K562 (cell line): ENCODE measurements around the gene ANO1. TPM values are rescaled to one million over a fixed set of nuclear protein-coding genes. Genes with fewer than 3 reads are reported as not detected.

Source experiments
- ATAC-seq: fragments of 200-7000 bp; cut with Tn5 transposase; 3 replicates; pipeline ENCODE4 v1.9.1; 2020; ENCODE audit warnings: moderate library complexity
- BruUV-seq: library from RNA; stranded (reverse); fragments of 400-500 nt; replicated peaks from 2 replicates; lab custom pipeline; 2021; lab: Mats Ljungman, UMichigan
- CTCF ChIA-PET: fragments of 300-600 bp; formaldehyde crosslinking; extraction: SDS; loops from one replicate; lab custom pipeline; 2021; ENCODE audit warnings: low intra/inter-chr PET ratio; lab: Yijun Ruan, JAX
- POLR2A ChIA-PET: fragments of 300-600, 350-650 bp; sonication (Branson Sonifier 250); formaldehyde crosslinking; extraction: SDS; loops from one replicate; lab custom pipeline; 2021; ENCODE audit warnings: antibody characterized with exemption, inconsistent platforms; lab: Yijun Ruan, JAX
- DNase-seq, 4 experiments: peaks; one replicate each; pipeline versions ENCODE4 v3.0.0 to v3.0.0-alpha.2; 2011 to 2018; ENCODE audit warnings: low spot score in 3 of 4, mixed read lengths in 3 of 4; ENCODE audit errors: extremely low read depth in 1 of 4
- FAIRE-seq: peaks from 2 replicates; lab custom pipeline; 2011; peaks lifted over from hg19 to GRCh38; lab: Jason Lieb, UNC
- H2AFZ ChIP-seq: 2 replicates; pipeline ENCODE4 v1.6.0; 2011; ENCODE audit warnings: low read depth, low read length, control low read depth, inconsistent platforms
- H3K27ac ChIP-seq: fragments of 200-600 bp; 3 replicates; pipeline ENCODE4 v1.8.0; 2011; ENCODE audit warnings: low read depth, mild to moderate bottlenecking, control low read depth, inconsistent platforms, low read length, moderate library complexity, mixed read lengths; ENCODE audit errors: extremely low read depth
- H3K27me3 ChIP-seq, 2 experiments: fragments of 300-600 bp in 1 of 2; 2 replicates in 1 of 2; 3 replicates in 1 of 2; pipeline versions ENCODE4 v1.6.0 to v1.8.0; 2011; ENCODE audit warnings: inconsistent platforms in 2 of 2, low read length in 2 of 2, mild to moderate bottlenecking in 1 of 2, mixed read lengths in 1 of 2, moderate library complexity in 1 of 2; ENCODE audit not compliant: control insufficient read depth in 2 of 2, insufficient read depth in 2 of 2
- H3K36me3 ChIP-seq: fragments of 300-600 bp; 3 replicates; pipeline ENCODE4 v1.8.0; 2011; ENCODE audit warnings: mild to moderate bottlenecking, low read length, inconsistent platforms; ENCODE audit not compliant: control insufficient read depth, insufficient read depth
- H3K4me1 ChIP-seq, 2 experiments: fragments of 200-600 bp in 1 of 2; replicated peaks in 1 of 2; 2 replicates in 1 of 2; 3 replicates in 1 of 2; pipeline versions ENCODE4 v1.5.1 to v1.8.0; 2011; ENCODE audit warnings: inconsistent platforms in 2 of 2, low read length in 2 of 2, mild to moderate bottlenecking in 1 of 2, mixed read lengths in 1 of 2, moderate library complexity in 1 of 2; ENCODE audit not compliant: control insufficient read depth in 2 of 2, insufficient read depth in 2 of 2
- H3K4me2 ChIP-seq: 2 replicates; pipeline ENCODE4 v1.6.1; 2011; ENCODE audit warnings: low read length, control low read depth, inconsistent platforms, mixed read lengths; ENCODE audit not compliant: insufficient read depth
- H3K4me3 ChIP-seq: fragments of 200-600 bp; sonication (generic), shearing (Covaris generic); 2 replicates; pipeline ENCODE4 v1.5.1; 2016; ENCODE audit warnings: control low read depth, inconsistent platforms
- H3K79me2 ChIP-seq: fragments of 200-600 bp; 3 replicates; pipeline ENCODE4 v1.8.0; 2011; ENCODE audit warnings: low read length, inconsistent platforms; ENCODE audit not compliant: control insufficient read depth, insufficient read depth
- H3K9ac ChIP-seq, 2 experiments: 2 replicates each; pipeline versions ENCODE4 v1.6.0 to v1.6.1; 2011; ENCODE audit warnings: low read depth in 2 of 2, low read length in 2 of 2, control low read depth in 1 of 2, inconsistent platforms in 1 of 2, mild to moderate bottlenecking in 1 of 2, mixed read lengths in 1 of 2; ENCODE audit not compliant: insufficient read depth in 1 of 2
- H3K9me1 ChIP-seq: one replicate; pipeline ENCODE4 v1.6.0; 2011; ENCODE audit warnings: inconsistent platforms, mild to moderate bottlenecking, low read length, moderate library complexity; ENCODE audit not compliant: control insufficient read depth, insufficient read depth
- H3K9me3 ChIP-seq: replicated peaks from 2 replicates; pipeline ENCODE4 v1.5.1; 2011; ENCODE audit warnings: low read depth, low read length, inconsistent platforms; ENCODE audit not compliant: control insufficient read depth, insufficient read depth
- H4K20me1 ChIP-seq: replicated peaks from 2 replicates; pipeline ENCODE4 v1.6.1; 2011; ENCODE audit warnings: low read length, inconsistent platforms, mixed read lengths; ENCODE audit not compliant: control insufficient read depth, insufficient read depth
- CHD1 ChIP-seq: fragments of 200-600 bp; sonication (generic); IDR thresholded peaks from one replicate; pipeline ENCODE4 v1.6.1; 2012; ENCODE audit warnings: mild to moderate bottlenecking, moderate library complexity, low read length, inconsistent platforms
- JUN ChIP-seq, 2 experiments: sonication (generic) in 1 of 2; formaldehyde crosslinking in 1 of 2; IDR thresholded peaks; 2 replicates each; pipeline versions ENCODE4 v1.6.1 to v1.8.0; 2012 to 2022; ENCODE audit warnings: borderline replicate concordance in 2 of 2, mild to moderate bottlenecking in 2 of 2, improper control_type of control experiment in 1 of 2, low read depth in 1 of 2, low read length in 1 of 2, missing genetic modification reagents in 1 of 2
- MAFG ChIP-seq: fragments of 450-650 bp; conservative IDR thresholded peaks from 2 replicates; pipeline ENCODE4 v1.6.1; 2016; ENCODE audit warnings: missing genetic modification characterization, missing compliant biosample characterization
- RAD51 ChIP-seq: fragments of 450-650 bp; IDR thresholded peaks from 2 replicates; pipeline ENCODE4 v1.7.1; 2016; ENCODE audit warnings: low read depth, mild to moderate bottlenecking, borderline replicate concordance
- TRIM24 ChIP-seq, 2 experiments: fragments of 450-650 bp; IDR thresholded peaks; 2 replicates each; pipeline ENCODE4 v1.6.1; 2016
- ZNF232 ChIP-seq: sonication (generic); formaldehyde crosslinking; IDR thresholded peaks from 2 replicates; pipeline ENCODE4 v1.8.0; 2022; ENCODE audit warnings: mild to moderate bottlenecking, missing genetic modification reagents
- ZNF354B ChIP-seq: fragments of 250-450 bp; sonication (Bioruptor Pico); IDR thresholded peaks from 2 replicates; pipeline ENCODE4 v1.4.0; 2020
- WGBS: fragments of 100-300 bp; shearing (Covaris generic); methylation state at CpG from one replicate; pipeline ENCODE4 v1.1.6; 2016; ENCODE audit warnings: low coverage, mixed read lengths; ENCODE audit not compliant: insufficient coverage; ENCODE audit errors: missing lambda C conversion rate; 5-methylcytosine and 5-hydroxymethylcytosine counted together
- in situ Hi-C: fragments of 300-500 bp; cut with MboI; formaldehyde crosslinking; loops from 4 replicates; pipeline ENCODE4 v1.15.0; 2018; ENCODE audit warnings: inconsistent platforms, mixed read lengths
- intact Hi-C: fragments of 100-400 bp; cut with micrococcal nuclease; formaldehyde crosslinking; loops from 2 replicates; pipeline ENCODE4 v1.14.2; 2022
- polyA plus RNA-seq, 8 experiments: library from polyadenylated mRNA; depleted of rRNA in 4 of 8; stranded (reverse) in 5 of 8; unstranded in 3 of 8; fragments of >200 nt; fragmentation: Nextera tagmentation in 2 of 8; fragmentation: Illumina TruSeq in 1 of 8; extraction: Ambion mirVana in 2 of 8; extraction: Trizol in 1 of 8; gene quantifications; 2 replicates each; pipeline versions ENCODE4 v1.2.1 to v1.2.3, GENCODE V29; 2011 to 2014; ENCODE audit warnings: inconsistent platforms in 1 of 8, missing spikeins in 1 of 8
- total RNA-seq, 7 experiments: library from RNA; depleted of rRNA in 6 of 7; stranded (reverse); fragments of >200 nt in 6 of 7; fragmentation: Illumina TruSeq in 2 of 7; extraction: Trizol in 2 of 7; gene quantifications; 2 replicates each; pipeline versions ENCODE4 v1.2.1 to v1.2.3, GENCODE V29; 2011 to 2021; ENCODE audit warnings: low replicate concordance in 1 of 7
- TF ChIP-seq, protein P1 (sequence below): fragments of 250-450 bp; sonication (Bioruptor Pico); IDR thresholded peaks from 2 replicates; pipeline ENCODE4 v1.6.1; 2021; ENCODE audit warnings: mild to moderate bottlenecking
- TF ChIP-seq, protein P2 (sequence below): fragments of 250-450 bp; sonication (Bioruptor Pico); IDR thresholded peaks from 2 replicates; pipeline ENCODE4 v1.5.0; 2021; ENCODE audit warnings: mild to moderate bottlenecking, moderate library complexity
- TF ChIP-seq, protein P3 (sequence below), 2 experiments: fragments of 450-650 bp; formaldehyde crosslinking in 1 of 2; IDR thresholded peaks; 2 replicates each; pipeline versions ENCODE4 v1.4.0 to v1.6.1; 2014 to 2020; ENCODE audit warnings: mild to moderate bottlenecking in 2 of 2, borderline replicate concordance in 1 of 2, low read depth in 1 of 2

The ANO1 gene
- total and polyA plus RNA-seq, 9 of the 15 experiments (the other 6 are each of a cell fraction or from before 2014, with no cell fraction given), result not detected

DNA sequence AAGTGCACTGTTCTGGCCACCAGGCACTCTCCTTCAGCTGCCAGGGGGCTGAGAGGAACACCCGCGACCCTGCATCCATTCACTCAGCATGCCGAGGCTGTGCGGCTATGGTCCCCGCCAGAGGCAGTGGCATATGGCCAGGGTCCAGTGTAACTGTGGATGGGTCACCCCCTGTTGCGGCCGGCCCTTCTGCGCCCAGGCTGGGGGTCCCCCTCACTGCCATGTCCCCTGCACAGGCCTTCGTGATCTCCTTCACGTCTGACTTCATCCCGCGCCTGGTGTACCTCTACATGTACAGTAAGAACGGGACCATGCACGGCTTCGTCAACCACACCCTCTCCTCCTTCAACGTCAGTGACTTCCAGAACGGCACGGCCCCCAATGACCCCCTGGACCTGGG lies 104.1 kb downstream of the ANO1 start:
- Histone ChIP-seq H4K20me1 (peaks cover 9% of the 10 kb centered on the region; the same call in 1 of the 2 replicates), H2AFZ (no peak overlapping the region), H3K9me3 (no peaks in the 10 kb centered on the region), H3K79me2 (no peaks in the 10 kb centered on the region), H3K4me3 (no peak overlapping the region), H3K27me3 (peaks cover 38 to 87% of the 10 kb centered on the region in 2 experiments; a peak in 4 of 5 replicates), H3K9ac (peak overlapping the region in 1 of 2 experiments; percentile 35; a peak in 1 of 4 replicates), H3K36me3 (no peaks in the 10 kb centered on the region), H3K27ac (no peak overlapping the region), H3K9me1 (no peaks in the 10 kb centered on the region), H3K4me1 (peaks cover 0 to 12% of the 10 kb centered on the region in 2 experiments; a peak in 2 of 5 replicates), H3K4me2 (no peak overlapping the region)
- in situ Hi-C loops (loop anchor here (5.0 to 10.0 kb wide), 2 partner anchors 90 to 467 kb away; no protein-coding TSS in a partner anchor), intact Hi-C loops (no loop called here)
- 0% methylated on average over 16 of the region's 18 CpGs for WGBS
- POLR2A ChIA-PET, result interaction anchor here (0.8 kb wide), 1 partner anchor 259 kb away, joined by 5 read pairs; no protein-coding TSS in a partner anchor
- BruUV-seq, result no TSS peak
- ATAC-seq, result no peak
- no peak for FAIRE-seq
- CTCF ChIA-PET, result no interaction called here
- DNase-seq, result no peak
- TF ChIP-seq JUN (IDR thresholded peaks at IDR 0.05; ENCODE audit: borderline replicate concordance, low read depth, low read length), result no peak
- no peak for TF ChIP-seq JUN (CRISPR knock-in tag; IDR thresholded peaks at IDR 0.05; ENCODE audit: borderline replicate concordance)
- no peak for TF ChIP-seq ZNF232 (CRISPR knock-in tag)
- no peak for TF ChIP-seq CHD1
- TF ChIP-seq, protein P1, sequence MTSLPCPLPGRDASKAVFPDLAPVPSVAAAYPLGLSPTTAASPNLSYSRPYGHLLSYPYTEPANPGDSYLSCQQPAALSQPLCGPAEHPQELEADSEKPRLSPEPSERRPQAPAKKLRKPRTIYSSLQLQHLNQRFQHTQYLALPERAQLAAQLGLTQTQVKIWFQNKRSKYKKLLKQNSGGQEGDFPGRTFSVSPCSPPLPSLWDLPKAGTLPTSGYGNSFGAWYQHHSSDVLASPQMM (CRISPR knock-in tag), result no peak
- no peak for TF ChIP-seq MAFG (tag)
- no peak for TF ChIP-seq ZNF354B (CRISPR knock-in tag)
- TF ChIP-seq, protein P2, sequence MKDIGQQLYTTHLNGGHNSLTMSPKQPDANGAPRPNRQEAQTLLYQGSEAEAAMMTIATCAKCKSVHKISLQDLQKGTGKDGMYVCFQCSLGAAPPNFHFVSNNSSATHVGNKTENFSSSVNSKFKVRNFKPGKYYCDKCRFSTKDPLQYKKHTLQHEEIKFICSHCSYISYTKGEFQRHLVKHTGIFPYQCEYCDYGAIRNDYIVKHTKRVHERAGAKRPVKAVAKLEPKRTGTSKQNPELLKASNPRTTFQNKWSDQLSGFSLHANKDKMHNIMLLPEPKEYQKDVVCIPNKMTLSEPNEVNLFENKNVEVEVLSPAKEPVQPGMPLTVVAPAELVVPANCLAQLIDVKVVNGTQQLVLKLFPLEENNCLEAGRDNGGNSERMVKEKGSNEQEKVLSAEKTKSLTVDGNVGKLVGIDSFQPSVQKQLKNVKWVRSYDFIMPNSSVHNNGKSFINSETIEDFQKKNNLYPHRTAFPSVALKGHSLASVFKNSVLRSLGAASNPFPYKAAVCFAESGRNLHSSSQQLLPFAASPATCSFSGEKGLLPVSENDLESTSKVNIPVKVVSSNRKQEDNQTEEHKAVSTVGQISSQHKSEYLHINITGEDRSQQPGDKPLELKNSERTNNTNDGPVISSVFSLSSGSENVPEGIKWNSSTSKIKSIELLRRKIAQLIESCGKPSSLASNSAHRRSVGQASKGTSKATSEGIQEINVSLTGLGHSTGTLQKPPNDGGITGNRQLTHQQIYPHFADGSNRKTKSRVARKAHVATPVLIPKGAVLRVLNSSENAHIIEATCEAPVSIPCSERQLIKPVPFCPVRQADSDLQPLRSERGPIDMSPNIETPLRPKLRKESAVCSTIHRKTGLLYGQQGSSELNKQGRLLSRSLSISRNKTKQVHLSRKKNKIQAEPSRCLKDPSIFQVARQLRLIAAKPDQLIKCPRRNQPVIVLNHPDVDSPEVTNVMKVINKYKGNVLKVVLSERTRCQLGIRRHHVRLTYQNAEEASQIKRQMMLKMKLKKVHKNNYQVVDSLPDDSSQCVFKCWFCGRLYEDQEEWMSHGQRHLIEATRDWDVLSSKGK, result no peak
- no peak for TF ChIP-seq RAD51
- TF ChIP-seq TRIM24 (IDR thresholded peaks at IDR 0.05), result no peak
- TF ChIP-seq, protein P3, sequence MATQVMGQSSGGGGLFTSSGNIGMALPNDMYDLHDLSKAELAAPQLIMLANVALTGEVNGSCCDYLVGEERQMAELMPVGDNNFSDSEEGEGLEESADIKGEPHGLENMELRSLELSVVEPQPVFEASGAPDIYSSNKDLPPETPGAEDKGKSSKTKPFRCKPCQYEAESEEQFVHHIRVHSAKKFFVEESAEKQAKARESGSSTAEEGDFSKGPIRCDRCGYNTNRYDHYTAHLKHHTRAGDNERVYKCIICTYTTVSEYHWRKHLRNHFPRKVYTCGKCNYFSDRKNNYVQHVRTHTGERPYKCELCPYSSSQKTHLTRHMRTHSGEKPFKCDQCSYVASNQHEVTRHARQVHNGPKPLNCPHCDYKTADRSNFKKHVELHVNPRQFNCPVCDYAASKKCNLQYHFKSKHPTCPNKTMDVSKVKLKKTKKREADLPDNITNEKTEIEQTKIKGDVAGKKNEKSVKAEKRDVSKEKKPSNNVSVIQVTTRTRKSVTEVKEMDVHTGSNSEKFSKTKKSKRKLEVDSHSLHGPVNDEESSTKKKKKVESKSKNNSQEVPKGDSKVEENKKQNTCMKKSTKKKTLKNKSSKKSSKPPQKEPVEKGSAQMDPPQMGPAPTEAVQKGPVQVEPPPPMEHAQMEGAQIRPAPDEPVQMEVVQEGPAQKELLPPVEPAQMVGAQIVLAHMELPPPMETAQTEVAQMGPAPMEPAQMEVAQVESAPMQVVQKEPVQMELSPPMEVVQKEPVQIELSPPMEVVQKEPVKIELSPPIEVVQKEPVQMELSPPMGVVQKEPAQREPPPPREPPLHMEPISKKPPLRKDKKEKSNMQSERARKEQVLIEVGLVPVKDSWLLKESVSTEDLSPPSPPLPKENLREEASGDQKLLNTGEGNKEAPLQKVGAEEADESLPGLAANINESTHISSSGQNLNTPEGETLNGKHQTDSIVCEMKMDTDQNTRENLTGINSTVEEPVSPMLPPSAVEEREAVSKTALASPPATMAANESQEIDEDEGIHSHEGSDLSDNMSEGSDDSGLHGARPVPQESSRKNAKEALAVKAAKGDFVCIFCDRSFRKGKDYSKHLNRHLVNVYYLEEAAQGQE (IDR thresholded peaks at IDR 0.05; ENCODE audit: borderline replicate concordance), result no peak
- TF ChIP-seq, protein P3 (CRISPR knock-in tag; IDR thresholded peaks at IDR 0.05; ENCODE audit: low read depth), result no peak
